Right renal pelvis (tissue), 4 donors: ENCODE data around the gene ZNF296. TPM values are rescaled to one million over a fixed set of nuclear protein-coding genes. Genes with fewer than 3 reads are reported as not detected.

ENCODE experiments used
- DNase-seq, 4 donors: peaks; one replicate each; pipeline ENCODE4 v3.0.0-alpha.2; 2013; ENCODE audit warnings: low read depth in 4 of 4, low spot score in 3 of 4, missing footprints in 1 of 4
- polyA plus RNA-seq, 4 donors: library from polyadenylated mRNA; unstranded; fragments of 120-200 nt; gene quantifications; one replicate each; pipeline ENCODE4 v1.2.1, GENCODE V29; 2013; ENCODE audit not compliant: insufficient read length in 4 of 4

ZNF296 gene
- polyA plus RNA-seq, 4 donors, result 0.78 to 1.5 (median 0.95) TPM

DNA sequence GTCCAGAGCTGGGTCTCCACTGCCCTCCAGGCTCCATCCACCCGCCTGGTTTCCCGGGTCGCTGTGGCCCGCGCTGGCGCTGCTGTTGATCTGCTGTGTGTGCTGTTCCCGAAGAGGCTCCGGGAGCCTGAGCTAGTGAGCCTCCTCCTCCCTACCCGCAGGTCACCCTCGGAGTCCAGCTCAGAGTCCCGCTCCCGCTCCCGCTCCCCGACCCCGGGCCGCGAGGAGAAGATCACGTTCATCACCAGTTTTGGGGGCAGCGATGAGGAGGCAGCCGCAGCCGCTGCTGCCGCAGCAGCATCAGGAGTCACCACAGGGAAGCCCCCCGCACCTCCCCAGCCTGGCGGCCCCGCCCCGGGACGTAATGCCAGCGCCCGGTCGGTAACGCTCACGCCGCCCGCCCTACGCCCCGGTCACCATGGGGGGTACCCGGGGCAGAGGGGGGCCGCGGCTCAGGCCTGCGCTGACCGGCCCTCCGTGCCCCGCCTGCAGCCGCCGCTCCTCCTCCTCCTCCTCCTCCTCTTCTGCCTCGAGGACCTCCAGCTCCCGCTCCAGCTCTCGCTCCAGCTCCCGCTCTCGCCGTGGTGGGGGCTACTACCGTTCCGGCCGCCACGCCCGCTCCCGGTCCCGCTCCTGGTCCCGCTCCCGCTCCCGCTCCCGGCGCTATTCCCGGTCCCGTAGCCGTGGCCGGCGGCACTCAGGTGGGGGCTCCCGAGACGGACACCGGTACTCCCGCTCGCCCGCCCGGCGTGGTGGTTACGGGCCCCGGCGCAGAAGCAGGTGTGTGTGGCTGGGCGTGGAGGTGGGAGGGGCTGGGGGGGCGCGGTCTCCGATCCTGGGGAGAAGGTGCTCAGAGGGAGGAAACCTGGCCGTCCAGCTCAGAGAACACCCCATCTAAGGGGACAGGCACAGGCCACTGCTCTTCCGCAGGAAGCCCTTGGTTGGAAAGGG, 12.2 kb downstream of the ZNF296 start:
- DNase-seq, result no peak

- DNase-seq, result no peak
These were observed 14.3 kb downstream of the ZNF296 start for GRCh38 chr19:45061965-45062364.

- DNase-seq, result no peak
These were observed 16.9 kb downstream of the ZNF296 start for GRCh38 chr19:45059258-45059965.

DNA sequence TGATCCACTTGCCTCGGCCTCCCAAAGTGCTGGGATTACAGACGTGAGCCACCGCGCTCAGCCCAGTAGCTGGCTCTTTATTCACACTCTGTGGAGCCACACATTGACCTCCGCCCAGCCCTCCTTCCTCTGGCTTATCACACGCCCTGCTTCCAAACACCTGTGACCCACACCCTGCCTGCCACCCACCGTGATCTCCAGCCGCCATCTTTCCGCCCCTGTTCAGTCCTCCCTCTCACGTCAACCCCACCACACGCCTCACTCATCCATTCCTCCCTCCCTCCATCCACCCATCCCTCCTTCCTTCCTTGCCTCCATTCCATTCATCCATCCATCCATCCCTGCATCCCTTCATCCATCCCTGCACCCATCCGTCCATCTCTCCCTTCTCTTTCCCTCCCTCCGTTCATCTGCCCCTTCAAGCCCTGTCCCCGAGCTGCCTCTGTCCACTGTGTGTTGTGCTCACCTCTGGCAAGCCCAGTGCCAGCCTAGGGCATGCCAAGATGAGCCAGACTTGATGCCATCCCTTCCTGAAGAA, 17.6 kb downstream of the ZNF296 start:
- DNase-seq, result no peak

DNA sequence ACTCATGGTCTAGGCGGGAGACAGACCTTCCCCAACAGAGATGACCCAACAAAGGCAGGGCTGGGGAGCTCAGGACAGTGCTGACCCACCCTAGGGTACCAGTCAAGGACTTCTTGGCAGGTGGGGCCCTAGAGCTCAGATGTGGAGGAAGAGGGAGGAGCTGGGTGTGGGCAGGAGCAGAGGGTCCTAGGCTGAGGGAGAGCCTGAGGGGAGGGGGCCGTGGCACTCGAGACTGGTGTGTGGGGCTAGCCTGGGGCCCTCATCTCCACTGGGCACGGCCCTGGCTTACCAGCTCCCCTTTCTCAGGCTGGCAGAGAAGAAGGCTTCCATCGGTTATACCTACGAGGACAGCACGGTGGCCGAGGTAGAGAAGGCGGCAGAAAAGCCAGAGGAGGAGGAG, 18.8 kb downstream of the ZNF296 start:
- no peak for DNase-seq

DNA sequence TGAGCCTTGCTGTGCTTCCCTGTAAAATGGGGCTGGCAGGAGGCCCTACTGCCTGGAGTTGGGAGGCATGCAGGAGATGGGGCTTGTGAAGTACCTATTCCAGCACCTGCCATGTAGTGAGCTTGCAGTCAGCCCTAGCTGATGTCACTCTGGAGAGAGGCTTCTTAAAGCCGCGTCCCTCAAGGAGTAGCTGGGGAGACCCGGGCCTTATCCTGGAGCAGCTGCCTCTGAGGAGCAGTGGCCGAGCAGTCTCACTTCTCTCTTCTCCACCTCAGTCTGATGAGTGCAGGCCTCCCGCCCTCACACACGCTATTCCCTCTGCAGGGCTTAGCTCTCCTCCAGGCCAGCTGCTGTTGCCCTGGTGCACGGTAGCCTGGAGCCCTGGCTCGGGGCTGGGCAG, 19.4 kb downstream of the ZNF296 start:
- DNase-seq, result no peak

GRCh38 chr19:45051929-45052579, 24.2 kb downstream of the ZNF296 start:
- DNase-seq, result no peak

DNA sequence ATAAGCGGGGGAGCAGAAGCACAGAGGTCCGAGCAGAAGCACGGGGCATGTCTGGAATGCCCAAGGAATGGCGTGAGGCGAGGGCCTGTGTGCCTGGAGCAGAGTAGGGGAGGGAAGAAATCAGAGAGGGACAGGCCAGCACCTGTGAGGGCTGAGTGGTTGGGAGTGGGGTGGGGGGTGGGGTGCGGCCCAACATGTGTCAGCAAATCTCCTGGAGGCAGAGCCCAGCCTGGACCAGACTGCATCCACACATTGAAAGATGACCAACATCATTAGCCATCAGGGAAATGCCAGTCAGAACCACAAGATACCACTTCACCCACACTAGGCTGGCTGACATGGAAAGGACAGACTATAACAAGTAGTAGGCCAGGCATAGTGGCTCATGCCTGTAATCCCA, 26.2 kb downstream of the ZNF296 start:
- no peak for DNase-seq

DNA sequence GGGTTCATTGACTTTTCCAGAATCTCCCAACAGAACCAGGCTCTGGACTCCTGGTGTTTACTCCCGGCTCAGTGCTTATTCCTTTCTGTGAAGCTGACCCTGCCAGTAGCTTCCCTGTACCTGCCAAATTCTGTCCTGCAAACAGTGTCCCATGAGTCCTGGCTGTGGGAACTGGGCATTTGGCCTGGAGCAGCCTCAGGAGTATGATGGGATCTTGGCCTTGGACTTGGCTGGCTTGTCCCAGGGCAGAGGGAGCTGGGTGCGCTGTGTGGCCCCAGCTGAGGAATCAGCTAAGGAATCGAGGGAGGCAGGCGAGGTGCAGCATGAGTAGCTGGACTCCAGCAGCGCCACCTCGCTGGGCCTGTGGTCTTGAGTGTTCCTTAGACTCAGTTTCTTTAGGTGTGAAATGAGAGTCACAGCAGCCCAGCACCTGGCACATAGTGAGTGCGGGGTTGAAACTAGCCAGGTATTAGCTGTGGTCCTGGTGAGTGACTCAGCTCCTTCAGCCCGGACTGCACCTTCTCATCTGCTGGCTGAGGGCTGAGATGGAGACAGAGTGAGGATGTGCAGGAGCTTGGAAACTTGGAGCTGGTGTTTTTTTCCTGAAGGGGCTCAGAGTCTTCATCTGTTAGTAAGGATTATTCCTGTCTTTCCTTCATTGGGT, 27.1 kb downstream of the ZNF296 start:
- no peak for DNase-seq

DNA sequence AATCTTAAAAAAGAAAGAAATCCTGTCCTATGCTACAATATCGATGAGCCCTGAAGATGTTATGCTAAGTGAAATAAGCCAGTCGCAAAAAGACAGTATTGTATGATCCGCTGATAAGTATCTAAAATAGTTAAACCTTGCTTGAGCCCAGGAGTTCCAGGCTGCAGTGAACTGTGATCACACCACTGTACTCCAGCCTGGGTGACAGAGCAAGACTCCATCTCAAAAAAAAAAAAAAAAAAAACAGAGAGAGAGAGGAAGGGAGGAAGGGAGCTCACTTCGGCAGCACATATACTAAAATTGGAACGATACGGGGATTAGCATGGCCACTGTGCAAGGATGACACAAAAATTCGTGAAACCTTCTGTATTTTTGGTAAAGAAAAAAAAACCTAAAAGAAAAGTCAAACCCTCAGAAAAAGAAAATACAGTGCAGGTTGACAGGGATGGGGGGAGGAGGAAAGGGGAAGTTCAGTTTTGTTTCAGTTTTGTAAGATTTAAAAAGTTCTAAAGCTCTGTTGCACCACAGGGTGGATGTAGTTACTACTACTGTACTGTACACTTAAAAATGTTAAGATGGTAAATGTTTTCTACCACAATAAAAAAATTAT, 29.0 kb downstream of the ZNF296 start:
- no peak for DNase-seq

- no peak for DNase-seq
These were observed 29.9 kb downstream of the ZNF296 start for GRCh38 chr19:45046355-45046754.

- no peak for DNase-seq
These were observed 30.5 kb downstream of the ZNF296 start for GRCh38 chr19:45045671-45046353.

DNA sequence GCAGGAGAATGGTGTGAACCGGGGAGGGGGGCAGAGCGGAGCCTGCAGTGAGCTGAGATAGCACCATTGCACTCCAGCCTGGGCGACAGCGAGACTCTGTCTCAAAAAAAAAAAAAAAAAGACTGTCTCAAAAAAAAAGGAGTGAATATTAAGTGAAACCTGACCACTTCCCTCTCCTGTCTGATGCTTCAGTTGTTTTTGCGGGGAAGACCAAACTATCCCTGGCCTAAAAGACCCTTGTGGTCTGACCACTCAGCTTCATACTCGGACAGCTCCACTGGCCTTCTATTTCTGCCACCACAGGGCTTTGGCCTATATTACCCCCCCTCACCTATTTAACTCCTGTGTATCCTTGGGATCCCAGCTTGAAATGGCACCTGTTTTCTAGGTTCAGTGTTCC, 35.2 kb downstream of the ZNF296 start:
- DNase-seq, result no peak

DNA sequence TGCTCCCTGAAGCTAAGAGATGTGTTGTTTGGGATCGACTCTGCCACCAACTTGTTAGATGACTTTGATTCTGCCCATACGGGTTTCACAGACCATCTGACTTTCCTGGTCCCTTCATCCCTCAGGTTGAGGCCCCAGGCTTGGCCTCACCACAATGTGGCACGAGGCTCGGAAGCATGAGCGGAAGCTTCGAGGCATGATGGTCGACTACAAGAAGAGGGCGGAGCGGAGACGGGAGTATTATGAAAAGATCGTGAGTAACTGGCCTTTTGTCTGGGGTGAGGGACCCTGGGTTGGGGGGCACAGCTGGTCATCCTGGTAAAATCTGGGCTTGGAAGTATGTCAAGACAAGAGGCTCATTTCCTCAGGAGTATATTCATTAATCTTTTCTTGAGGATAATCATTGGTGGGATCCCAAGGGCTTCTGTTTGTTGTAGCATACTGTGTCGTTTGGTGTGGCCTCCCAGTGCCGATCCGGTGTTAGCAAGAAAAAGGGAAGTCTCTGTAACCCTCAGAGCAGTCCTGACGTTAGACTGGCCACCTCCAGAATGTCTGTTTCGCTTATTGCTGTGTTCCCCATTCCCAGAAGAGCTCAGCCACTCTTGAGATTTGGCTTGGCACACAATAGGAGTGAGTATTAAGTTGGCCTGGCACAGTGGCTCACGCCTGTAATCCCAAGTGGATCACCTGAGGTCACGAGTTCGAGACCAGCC, 36.1 kb downstream of the ZNF296 start:
- no peak for DNase-seq

- peak; percentile 82 to 87 (median 84) for DNase-seq
These were observed 37.1 kb downstream of the ZNF296 start, which contains the start of gene CLASRP for GRCh38 chr19:45038931-45039893. Gene CLASRP (plus strand): TSS chr19:45039045. CDS start chr19:45040213, 1,168 bp downstream.

DNA sequence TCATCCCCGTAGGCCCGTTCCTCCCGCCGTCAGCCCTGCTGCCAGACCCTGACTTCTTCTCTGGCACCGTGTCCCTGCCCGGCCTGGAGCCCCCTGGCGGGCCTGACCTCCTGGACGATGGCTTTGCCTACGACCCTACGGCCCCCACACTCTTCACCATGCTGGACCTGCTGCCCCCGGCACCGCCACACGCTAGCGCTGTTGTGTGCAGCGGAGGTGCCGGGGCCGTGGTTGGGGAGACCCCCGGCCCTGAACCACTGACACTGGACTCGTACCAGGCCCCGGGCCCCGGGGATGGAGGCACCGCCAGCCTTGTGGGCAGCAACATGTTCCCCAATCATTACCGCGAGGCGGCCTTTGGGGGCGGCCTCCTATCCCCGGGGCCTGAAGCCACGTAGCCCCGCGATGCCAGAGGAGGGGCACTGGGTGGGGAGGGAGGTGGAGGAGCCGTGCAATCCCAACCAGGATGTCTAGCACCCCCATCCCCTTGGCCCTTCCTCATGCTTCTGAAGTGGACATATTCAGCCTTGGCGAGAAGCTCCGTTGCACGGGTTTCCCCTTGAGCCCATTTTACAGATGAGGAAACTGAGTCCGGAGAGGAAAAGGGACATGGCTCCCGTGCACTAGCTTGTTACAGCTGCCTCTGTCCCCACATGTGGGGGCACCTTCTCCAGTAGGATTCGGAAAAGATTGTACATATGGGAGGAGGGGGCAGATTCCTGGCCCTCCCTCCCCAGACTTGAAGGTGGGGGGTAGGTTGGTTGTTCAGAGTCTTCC, 38.7 kb downstream of the ZNF296 start:
- no peak for DNase-seq

DNA sequence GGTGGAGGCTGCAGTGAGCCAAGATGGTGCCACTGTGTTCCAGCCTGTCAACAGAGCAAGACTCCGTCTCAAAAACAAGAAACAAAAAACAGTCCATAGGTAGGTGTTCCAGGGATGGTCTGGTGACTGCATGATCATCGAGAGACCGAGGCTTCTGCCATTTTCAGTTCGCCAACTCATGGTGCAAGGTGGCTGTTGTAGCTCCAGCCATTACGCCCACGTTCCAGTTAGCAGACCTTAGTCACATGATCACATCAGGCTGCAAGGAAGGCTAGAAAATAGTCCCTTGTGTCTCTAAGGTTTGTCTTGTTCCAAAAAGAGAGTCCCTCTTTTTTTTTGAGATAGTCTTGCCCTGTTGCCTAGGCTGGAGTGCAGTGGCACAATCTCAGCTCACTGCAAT, 40.5 kb downstream of the ZNF296 start:
- no peak for DNase-seq
